ENCODE measurements around the gene RAX. TPM values are rescaled to one million over a fixed set of nuclear protein-coding genes. Genes with fewer than 3 reads are reported as not detected.
A peak's percentile ranks its signal among the peaks of the same experiment; 100 is the strongest.

Gene RAX
- total RNA-seq, 2 experiments from 2014 or later = 0.17 TPM; not detected in 1

- intact Hi-C loops (cut with micrococcal nuclease) = loop anchor here (2.0 to 10.0 kb wide), 3 partner anchors 86 to 1838 kb away; partner anchors contain the start of genes CCBE1, LMAN1 and ONECUT2
- Mint-ChIP-seq H3K36me3 (no peaks in the 10 kb centered on the region), H3K4me1 (ENCODE audit: low read depth) (peaks cover 31% of the 10 kb centered on the region), H3K27ac (no peak overlapping the region), H3K9me3 (no peaks in the 10 kb centered on the region), H3K27me3 (peaks cover 71% of the 10 kb centered on the region), H3K4me3 (no peak overlapping the region)
- POLR2A ChIA-PET = interaction anchor here (1.1 kb wide), 1 partner anchor 21 kb away, joined by 3 read pairs; no protein-coding TSS in a partner anchor
- no peak for DNase-seq
- CTCF ChIA-PET = interaction anchor here (0.6 to 1.8 kb wide), 7 partner anchors 9 to 188 kb away, joined by 3 to 12 read pairs (median 5); no protein-coding TSS in a partner anchor
Measured at GRCh38 chr18:59272221-59272888, 899 bp downstream of the RAX start.

DNA sequence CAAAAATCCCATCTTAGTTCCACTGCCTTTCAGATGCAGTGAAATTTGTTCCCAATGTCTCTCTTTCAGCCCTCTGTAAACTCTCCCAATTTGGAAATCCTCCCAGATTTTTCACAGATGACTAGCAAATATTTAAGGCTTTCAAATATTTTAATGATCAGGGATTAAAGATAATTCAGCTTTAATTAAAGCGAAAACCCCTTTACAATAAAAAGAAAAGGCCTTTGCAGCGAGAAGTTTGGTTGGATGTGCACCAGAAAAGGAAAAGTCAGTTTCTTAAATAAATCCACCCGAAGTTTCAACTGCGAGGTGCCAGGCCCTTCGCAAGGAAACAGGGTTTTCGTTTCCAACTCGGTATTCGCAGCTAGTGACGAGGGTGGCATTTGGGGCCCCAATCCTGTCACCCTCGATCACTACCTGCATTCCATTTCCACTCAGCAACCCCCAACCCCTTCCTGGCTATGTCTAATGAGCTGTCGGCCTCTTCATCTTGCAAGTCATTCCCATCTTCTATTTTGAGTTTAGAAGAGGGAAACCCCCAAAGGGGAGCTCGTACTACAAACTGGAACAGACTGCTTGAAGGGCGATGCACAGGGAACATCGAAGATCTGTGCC is 1.5 kb downstream of the RAX start:
- DNase-seq = peak; percentile 31
- H3K4me1 Mint-ChIP-seq (ENCODE audit: low read depth) = peaks cover 33% of the 10 kb centered on the region
- H3K27ac Mint-ChIP-seq = no peak overlapping the region
- no peaks in the 10 kb centered on the region for H3K9me3 Mint-ChIP-seq
- peaks cover 75% of the 10 kb centered on the region for H3K27me3 Mint-ChIP-seq
- H3K36me3 Mint-ChIP-seq = no peaks in the 10 kb centered on the region
- CTCF ChIA-PET = interaction anchor here (1.1 to 1.8 kb wide), 3 partner anchors 23 to 131 kb away, joined by 4 to 7 read pairs (median 5); no protein-coding TSS in a partner anchor
- intact Hi-C loops (cut with micrococcal nuclease) = loop anchor here (2.0 to 10.0 kb wide), 3 partner anchors 87 to 1837 kb away; partner anchors contain the start of genes CCBE1, LMAN1 and ONECUT2
- POLR2A ChIA-PET = no interaction called here
- no peak overlapping the region for H3K4me3 Mint-ChIP-seq

DNA sequence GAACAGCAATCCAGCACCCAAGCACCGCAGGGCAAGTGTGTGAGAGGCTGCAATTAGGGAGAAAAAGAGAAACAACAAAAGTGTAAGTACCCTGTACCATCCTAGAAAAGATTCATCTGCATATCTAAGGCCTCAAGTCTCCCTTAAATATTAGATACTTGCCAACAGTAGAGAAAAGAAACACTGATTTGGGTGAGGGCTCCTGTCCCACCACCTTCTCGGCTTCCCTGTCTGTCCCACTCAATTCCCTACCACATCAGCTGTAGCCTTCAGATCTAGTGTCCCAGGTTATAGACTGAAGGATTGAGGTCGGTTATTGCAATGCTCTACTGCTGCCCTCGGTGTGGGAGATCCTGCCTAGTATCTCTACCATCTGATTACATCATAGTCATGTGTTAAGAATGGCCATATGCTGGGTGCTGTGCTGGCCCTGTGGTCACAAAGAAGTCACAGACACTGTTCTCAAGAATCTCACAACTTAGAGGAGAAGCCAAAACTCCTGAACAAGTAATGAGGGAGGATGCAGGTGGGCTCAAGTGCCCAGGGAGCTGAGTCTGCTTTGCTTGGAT is 2.5 kb downstream of the RAX start:
- Mint-ChIP-seq H3K27ac (no peak overlapping the region), H3K9me3 (no peaks in the 10 kb centered on the region), H3K36me3 (no peaks in the 10 kb centered on the region), H3K4me1 (ENCODE audit: low read depth) (peaks cover 38% of the 10 kb centered on the region), H3K4me3 (no peak overlapping the region), H3K27me3 (peaks cover 79% of the 10 kb centered on the region)
- ChIA-PET CTCF (interaction anchor here (1.8 kb wide), 2 partner anchors 40 to 132 kb away, joined by 5 to 7 read pairs; no protein-coding TSS in a partner anchor), POLR2A (no interaction called here)
- no peak for DNase-seq
- intact Hi-C loops (cut with micrococcal nuclease) = loop anchor here (5.0 to 10.0 kb wide), 2 partner anchors 427 to 1836 kb away; partner anchors contain the start of genes CCBE1 and ONECUT2

DNA sequence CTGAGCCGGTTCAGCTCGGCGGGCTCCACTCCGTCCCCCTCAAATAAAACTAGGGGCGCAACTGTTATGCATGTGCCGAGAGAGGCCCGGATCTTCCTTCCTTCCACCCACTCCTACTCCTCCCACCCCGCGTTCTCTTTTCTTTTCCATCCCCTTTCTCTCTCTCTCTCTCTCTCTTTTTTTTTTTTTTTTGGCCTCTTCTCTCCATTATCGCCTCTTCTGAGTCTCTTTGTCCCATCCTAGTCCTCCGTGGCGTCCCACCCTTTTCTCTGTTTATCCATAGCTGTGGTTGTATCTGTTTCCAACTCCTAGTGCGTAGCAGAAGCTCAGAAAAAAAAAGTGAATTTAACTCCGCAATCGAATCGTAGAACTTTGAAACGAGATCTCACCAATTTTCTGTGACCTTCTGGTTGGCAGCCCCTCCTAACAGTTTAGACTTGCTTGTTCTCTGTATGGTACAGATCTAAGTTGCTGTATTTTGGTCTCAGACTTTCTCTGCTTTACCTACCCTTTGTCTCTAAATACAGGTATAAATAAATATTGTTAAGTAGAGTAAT is 3.6 kb downstream of the RAX start:
- POLR2A ChIA-PET = no interaction called here
- H3K27ac Mint-ChIP-seq = no peak overlapping the region
- peak overlapping the region; percentile 29 for H3K4me3 Mint-ChIP-seq
- intact Hi-C loops (cut with micrococcal nuclease) = loop anchor here (1.0 to 10.0 kb wide), 7 partner anchors 20 to 1835 kb away; partner anchors contain the start of genes CCBE1 and ONECUT2
- H3K4me1 Mint-ChIP-seq (ENCODE audit: low read depth) = peaks cover 41% of the 10 kb centered on the region
- DNase-seq = no peak
- CTCF ChIA-PET = interaction anchor here (0.9 to 3.6 kb wide), 9 partner anchors 17 to 189 kb away, joined by 3 to 22 read pairs (median 4); no protein-coding TSS in a partner anchor
- no peaks in the 10 kb centered on the region for H3K36me3 Mint-ChIP-seq
- H3K27me3 Mint-ChIP-seq = peaks cover 79% of the 10 kb centered on the region
- H3K9me3 Mint-ChIP-seq = no peaks in the 10 kb centered on the region

DNA sequence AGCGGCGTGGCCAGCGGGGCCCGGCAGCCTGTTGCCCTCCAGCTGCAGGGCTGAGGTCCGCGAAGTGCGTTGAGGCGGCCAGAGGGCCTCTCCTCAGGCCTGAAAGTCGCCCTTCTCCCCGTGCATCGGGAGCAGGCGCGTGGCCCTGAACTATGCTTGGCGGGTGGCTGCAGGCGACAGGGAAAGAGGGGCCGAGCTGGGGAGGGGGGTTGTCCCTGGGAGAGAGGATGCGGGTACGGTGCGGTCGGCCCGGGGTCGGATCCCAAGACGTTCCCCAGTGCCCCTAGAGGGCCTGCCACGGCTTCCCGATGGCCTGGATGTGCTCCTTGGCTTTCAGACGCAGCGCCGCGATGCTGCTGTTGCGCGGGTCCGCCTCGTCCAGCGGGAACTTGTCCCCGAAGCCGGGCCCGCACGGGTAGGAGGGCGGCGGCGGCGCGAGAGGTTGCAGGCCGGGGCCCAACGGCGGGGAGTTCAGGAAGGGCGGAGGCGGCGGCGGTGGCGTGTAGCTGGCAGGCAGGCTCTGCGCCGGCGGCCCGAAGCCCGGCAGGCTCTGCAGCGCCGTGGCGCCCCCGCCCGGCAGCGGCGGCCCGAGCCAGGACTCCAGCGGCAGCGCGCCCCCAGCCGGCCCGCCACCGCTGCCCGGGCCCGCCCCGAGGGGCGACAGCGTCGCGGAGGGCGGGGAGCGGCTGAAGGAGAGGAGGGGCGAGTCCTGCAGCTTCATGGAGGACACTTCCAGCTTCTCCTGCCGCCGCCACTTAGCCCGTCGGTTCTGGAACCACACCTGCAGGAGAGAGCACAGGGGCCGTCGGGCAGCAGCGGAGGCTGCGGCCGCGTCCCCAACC is 4.3 kb downstream of the RAX start:
- Mint-ChIP-seq H3K4me3 (peak overlapping the region; percentile 29), H3K4me1 (ENCODE audit: low read depth) (peaks cover 43% of the 10 kb centered on the region)
- CTCF ChIA-PET = interaction anchor here (0.6 to 3.9 kb wide), 13 partner anchors 18 to 520 kb away, joined by 3 to 22 read pairs (median 3); no protein-coding TSS in a partner anchor

GRCh38 chr18:59268127-59268720 is 5.0 kb downstream of the RAX start:
- no peak for DNase-seq
- ChIA-PET CTCF (interaction anchor here (0.9 to 3.9 kb wide), 7 partner anchors 19 to 187 kb away, joined by 3 to 22 read pairs (median 7); no protein-coding TSS in a partner anchor), POLR2A (no interaction called here)
- Mint-ChIP-seq H3K4me3 (peak overlapping the region; percentile 12), H3K9me3 (no peaks in the 10 kb centered on the region), H3K4me1 (ENCODE audit: low read depth) (peaks cover 39% of the 10 kb centered on the region), H3K36me3 (no peaks in the 10 kb centered on the region), H3K27me3 (peaks cover 81% of the 10 kb centered on the region), H3K27ac (no peak overlapping the region)
- intact Hi-C loops (cut with micrococcal nuclease) = loop anchor here (5.0 kb wide), 3 partner anchors 39 to 134 kb away; no protein-coding TSS in a partner anchor

More for the DNA sequence above, 4.3 kb downstream of the RAX start:
- H3K9me3 Mint-ChIP-seq = no peaks in the 10 kb centered on the region
- intact Hi-C loops (cut with micrococcal nuclease) = loop anchor here (1.0 to 5.0 kb wide), 5 partner anchors 20 to 185 kb away; no protein-coding TSS in a partner anchor
- H3K36me3 Mint-ChIP-seq = no peaks in the 10 kb centered on the region
- no peak overlapping the region for H3K27ac Mint-ChIP-seq
- H3K27me3 Mint-ChIP-seq = peaks cover 79% of the 10 kb centered on the region
- peak; percentile 72 for DNase-seq
- POLR2A ChIA-PET = no interaction called here

- H3K36me3 Mint-ChIP-seq = no peaks in the 10 kb centered on the region
- ChIA-PET POLR2A (interaction anchor here (0.7 kb wide), 1 partner anchor 144 kb away, joined by 4 read pairs; no protein-coding TSS in a partner anchor), CTCF (interaction anchor here (1.0 to 3.9 kb wide), 4 partner anchors 19 to 183 kb away, joined by 3 to 22 read pairs (median 10); no protein-coding TSS in a partner anchor)
- H3K27ac Mint-ChIP-seq = no peak overlapping the region
- peaks cover 86% of the 10 kb centered on the region for H3K27me3 Mint-ChIP-seq
- no peak overlapping the region for H3K4me3 Mint-ChIP-seq
- H3K4me1 Mint-ChIP-seq (ENCODE audit: low read depth) = peaks cover 39% of the 10 kb centered on the region
- DNase-seq = no peak
- no peaks in the 10 kb centered on the region for H3K9me3 Mint-ChIP-seq
- intact Hi-C loops (cut with micrococcal nuclease) = loop anchor here (2.0 to 5.0 kb wide), 4 partner anchors 40 to 135 kb away; no protein-coding TSS in a partner anchor
Measured at GRCh38 chr18:59267503-59268126, 5.6 kb downstream of the RAX start.

GRCh38 chr18:59266886-59267502 is 6.3 kb downstream of the RAX start:
- DNase-seq = no peak
- intact Hi-C loops (cut with micrococcal nuclease) = loop anchor here (2.0 to 5.0 kb wide), 4 partner anchors 40 to 135 kb away; no protein-coding TSS in a partner anchor
- peaks cover 37% of the 10 kb centered on the region for H3K4me1 Mint-ChIP-seq (ENCODE audit: low read depth)
- H3K27me3 Mint-ChIP-seq = peaks cover 90% of the 10 kb centered on the region
- H3K27ac Mint-ChIP-seq = no peak overlapping the region
- H3K36me3 Mint-ChIP-seq = no peaks in the 10 kb centered on the region
- H3K4me3 Mint-ChIP-seq = no peak overlapping the region
- no peaks in the 10 kb centered on the region for H3K9me3 Mint-ChIP-seq
- ChIA-PET CTCF (interaction anchor here (1.0 to 3.9 kb wide), 3 partner anchors 18 to 183 kb away, joined by 4 to 22 read pairs (median 17); no protein-coding TSS in a partner anchor), POLR2A (interaction anchor here (0.7 kb wide), 1 partner anchor 144 kb away, joined by 4 read pairs; no protein-coding TSS in a partner anchor)

- no peaks in the 10 kb centered on the region for H3K36me3 Mint-ChIP-seq
- intact Hi-C loops (cut with micrococcal nuclease) = loop anchor here (2.0 to 5.0 kb wide), 4 partner anchors 41 to 136 kb away; no protein-coding TSS in a partner anchor
- no peaks in the 10 kb centered on the region for H3K9me3 Mint-ChIP-seq
- peaks cover 34% of the 10 kb centered on the region for H3K4me1 Mint-ChIP-seq (ENCODE audit: low read depth)
- CTCF ChIA-PET = interaction anchor here (1.1 to 3.9 kb wide), 3 partner anchors 8 to 136 kb away, joined by 3 to 17 read pairs (median 5); no protein-coding TSS in a partner anchor
- H3K27ac Mint-ChIP-seq = no peak overlapping the region
- H3K27me3 Mint-ChIP-seq = peaks cover 87% of the 10 kb centered on the region
- H3K4me3 Mint-ChIP-seq = no peak overlapping the region
- no peak for DNase-seq
- POLR2A ChIA-PET = no interaction called here
Measured at GRCh38 chr18:59266459-59266858, 6.8 kb downstream of the RAX start.

Data from activated CD4-positive, alpha-beta memory T cell treated with anti-CD3 and anti-CD28 coated beads for 36 hours (primary cell).